H9 (cell line): ENCODE measurements around the gene HCFC2. TPM values are rescaled to one million over a fixed set of nuclear protein-coding genes. Genes with fewer than 3 reads are reported as not detected.

Experiments used
- DNase-seq: peaks from one replicate; pipeline ENCODE4 v3.0.0-alpha.2; 2017
- H2AFZ ChIP-seq: one replicate; pipeline ENCODE4 v1.6.1; 2013; ENCODE audit warnings: mild to moderate bottlenecking, low read length, control low read depth, moderate library complexity
- H2AK5ac ChIP-seq: 2 replicates; pipeline ENCODE4 v1.6.1; 2013; ENCODE audit warnings: low read length, control low read depth, mixed read lengths; ENCODE audit not compliant: insufficient read length
- H2BK120ac ChIP-seq: one replicate; pipeline ENCODE4 v1.6.1; 2013; ENCODE audit warnings: low read depth, mild to moderate bottlenecking, low read length, control low read depth, inconsistent platforms; ENCODE audit not compliant: poor library complexity, severe bottlenecking
- H2BK12ac ChIP-seq: 2 replicates; pipeline ENCODE4 v1.6.1; 2013; ENCODE audit warnings: low read length, control low read depth, mixed read lengths, low read depth; ENCODE audit not compliant: insufficient read length
- H2BK15ac ChIP-seq: 2 replicates; pipeline ENCODE4 v1.6.1; 2013; ENCODE audit warnings: low read depth, low read length, control low read depth
- H2BK20ac ChIP-seq: one replicate; pipeline ENCODE4 v1.6.1; 2013; ENCODE audit warnings: low read depth, mild to moderate bottlenecking, low read length, control low read depth, inconsistent platforms; ENCODE audit not compliant: poor library complexity, severe bottlenecking
- H2BK5ac ChIP-seq: 2 replicates; pipeline ENCODE4 v1.6.1; 2013; ENCODE audit warnings: low read length, control low read depth, mixed read lengths; ENCODE audit not compliant: insufficient read length
- H3K14ac ChIP-seq: 2 replicates; pipeline ENCODE4 v1.6.1; 2013; ENCODE audit warnings: low read length, control low read depth; ENCODE audit not compliant: insufficient read depth
- H3K18ac ChIP-seq: 2 replicates; pipeline ENCODE4 v1.6.1; 2013; ENCODE audit warnings: low read depth, mild to moderate bottlenecking, mixed read lengths, low read length, control low read depth; ENCODE audit not compliant: insufficient read length
- H3K23ac ChIP-seq: 2 replicates; pipeline ENCODE4 v1.6.1; 2013; ENCODE audit warnings: low read length, control low read depth, mixed read lengths, low read depth; ENCODE audit not compliant: insufficient read length
- H3K23me2 ChIP-seq: 2 replicates; pipeline ENCODE4 v1.6.1; 2013; ENCODE audit warnings: low read depth, mild to moderate bottlenecking, mixed read lengths, low read length, control low read depth; ENCODE audit not compliant: insufficient read length, poor library complexity, severe bottlenecking
- H3K27ac ChIP-seq: 2 replicates; pipeline ENCODE4 v1.5.1; 2013; ENCODE audit warnings: low read length, control low read depth, mixed read lengths, low read depth; ENCODE audit not compliant: insufficient read length
- H3K27me3 ChIP-seq: 2 replicates; pipeline ENCODE4 v1.6.1; 2013; ENCODE audit warnings: low read length, control low read depth, inconsistent platforms; ENCODE audit not compliant: insufficient read depth
- H3K4ac ChIP-seq: 2 replicates; pipeline ENCODE4 v1.6.1; 2013; ENCODE audit warnings: low read depth, mild to moderate bottlenecking, control low read depth, inconsistent platforms, low read length, moderate library complexity
- H3K4me1 ChIP-seq: 2 replicates; pipeline ENCODE4 v1.6.1; 2013; ENCODE audit warnings: low read length, control low read depth, inconsistent platforms; ENCODE audit not compliant: insufficient read depth
- H3K4me2 ChIP-seq: 2 replicates; pipeline ENCODE4 v1.6.1; 2013; ENCODE audit warnings: low read length, control low read depth, mixed read lengths; ENCODE audit not compliant: insufficient read length, insufficient read depth
- H3K56ac ChIP-seq: 2 replicates; pipeline ENCODE4 v1.6.1; 2013; ENCODE audit warnings: low read depth, mild to moderate bottlenecking, mixed read lengths, low read length, control low read depth; ENCODE audit not compliant: insufficient read length
- H3K79me1 ChIP-seq: 2 replicates; pipeline ENCODE4 v1.6.1; 2013; ENCODE audit warnings: low read depth, mild to moderate bottlenecking, moderate library complexity, low read length, control low read depth, inconsistent platforms; ENCODE audit not compliant: insufficient read depth, poor library complexity, severe bottlenecking
- H3K79me2 ChIP-seq: 2 replicates; pipeline ENCODE4 v1.6.1; 2013; ENCODE audit warnings: low read length, control low read depth, inconsistent platforms; ENCODE audit not compliant: insufficient read depth
- H3K9ac ChIP-seq: 2 replicates; pipeline ENCODE4 v1.6.1; 2013; ENCODE audit warnings: low read length, control low read depth, mixed read lengths; ENCODE audit not compliant: insufficient read length; ENCODE audit errors: extremely low read depth
- H3K9me3 ChIP-seq: one replicate; pipeline ENCODE4 v1.6.1; 2013; ENCODE audit warnings: low read depth, low read length, inconsistent platforms; ENCODE audit not compliant: control insufficient read depth
- H3T11ph ChIP-seq: one replicate; pipeline ENCODE4 v1.6.1; 2013; ENCODE audit warnings: mild to moderate bottlenecking, low read length, control low read depth, inconsistent platforms
- H4K20me1 ChIP-seq: one replicate; pipeline ENCODE4 v1.6.1; 2013; ENCODE audit not compliant: control insufficient read depth, insufficient read length, insufficient read depth
- H4K5ac ChIP-seq: 2 replicates; pipeline ENCODE4 v1.6.1; 2013; ENCODE audit warnings: low read depth, mild to moderate bottlenecking, mixed read lengths, low read length, control low read depth; ENCODE audit not compliant: insufficient read length
- H4K8ac ChIP-seq: replicated peaks from 2 replicates; pipeline ENCODE4 v1.6.1; 2013; ENCODE audit warnings: low read length, control low read depth, mixed read lengths, low read depth; ENCODE audit not compliant: insufficient read length
- H4K91ac ChIP-seq: 2 replicates; pipeline ENCODE4 v1.6.1; 2013; ENCODE audit warnings: low read depth, mild to moderate bottlenecking, moderate library complexity, mixed read lengths, low read length, control low read depth; ENCODE audit not compliant: insufficient read length
- H3K27ac Mint-ChIP-seq, 3 experiments: 2 replicates in 2 of 3; 3 replicates in 1 of 3; pipeline ENCODE4 v1.8.0; 2020 to 2021; ENCODE audit warnings: mixed read lengths in 3 of 3, mild to moderate bottlenecking in 1 of 3, moderate library complexity in 1 of 3
- H3K27me3 Mint-ChIP-seq: 2 replicates; pipeline ENCODE4 v1.8.0; 2021; ENCODE audit warnings: low read depth, mild to moderate bottlenecking, moderate library complexity, mixed read lengths
- H3K36me3 Mint-ChIP-seq, 3 experiments: 2 replicates in 2 of 3; 3 replicates in 1 of 3; pipeline ENCODE4 v1.8.0; 2020 to 2021; ENCODE audit warnings: low read depth in 3 of 3, mixed read lengths in 3 of 3; ENCODE audit not compliant: insufficient read depth in 1 of 3
- H3K4me1 Mint-ChIP-seq, 2 experiments: 2 replicates each; pipeline ENCODE4 v1.8.0; 2020; ENCODE audit warnings: mixed read lengths in 2 of 2
- H3K4me3 Mint-ChIP-seq, 2 experiments: 2 replicates in 1 of 2; 3 replicates in 1 of 2; pipeline ENCODE4 v1.8.0; 2020 to 2021; ENCODE audit warnings: mild to moderate bottlenecking in 2 of 2, mixed read lengths in 2 of 2, moderate library complexity in 1 of 2
- H3K9me3 Mint-ChIP-seq, 2 experiments: 2 replicates in 1 of 2; 3 replicates in 1 of 2; pipeline ENCODE4 v1.8.0; 2020; ENCODE audit warnings: mild to moderate bottlenecking in 2 of 2, mixed read lengths in 2 of 2, moderate library complexity in 1 of 2
- CTCF ChIP-seq: fragments of 200-600 bp; sonication (generic); conservative IDR thresholded peaks from 3 replicates; pipeline ENCODE4 v1.8.0; 2021; ENCODE audit warnings: antibody characterized with exemption, mild to moderate bottlenecking
- WGBS: extraction: QIAGEN DNeasy Blood & Tissue Kit; methylation state at CpG from one replicate; pipeline ENCODE4 v1.1.7; 2013; ENCODE audit warnings: missing lambda C conversion rate, low lambda C conversion rate, mixed read lengths; ENCODE audit not compliant: insufficient read length; ENCODE audit errors: extremely low coverage; 5-methylcytosine and 5-hydroxymethylcytosine counted together
- total RNA-seq: library from RNA; stranded (reverse); gene quantifications from 2 replicates; pipeline ENCODE4 v1.2.1, GENCODE V29; 2021

Gene HCFC2
- total RNA-seq, 1 experiment from 2014 or later = 1.9 TPM

DNA sequence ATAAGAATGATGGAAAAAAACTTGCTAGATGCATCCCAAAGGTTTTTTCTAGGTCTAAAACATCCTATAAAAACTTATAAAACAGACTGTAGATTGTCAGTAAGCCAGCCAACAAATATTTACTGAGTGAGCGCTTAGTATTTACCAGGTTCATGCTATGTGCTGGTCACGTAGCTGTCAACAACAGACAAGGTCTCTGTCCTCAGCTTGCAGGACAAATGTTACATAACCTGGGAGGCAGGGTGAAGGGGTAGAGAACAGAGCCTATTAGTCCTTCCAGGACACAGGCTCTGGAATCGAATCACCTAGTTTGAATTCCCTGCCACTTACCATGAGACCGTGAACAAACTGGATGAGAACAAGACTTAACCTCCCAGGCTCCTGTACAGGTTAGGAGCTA, 67.3 kb downstream of the HCFC2 start:
- peaks cover 4% of the 10 kb centered on the region for H3K79me1 ChIP-seq
- DNase-seq = no peak
- Mint-ChIP-seq H3K4me3 (no peak overlapping the region), H3K4me1 (peaks cover 16 to 27% of the 10 kb centered on the region in 2 experiments), H3K9me3 (no peaks in the 10 kb centered on the region), H3K36me3 (peaks cover 11 to 44% (median 39%) of the 10 kb centered on the region in 3 experiments; a peak in 6 of 7 replicates), H3K27ac (no peak overlapping the region), H3K27me3 (no peaks in the 10 kb centered on the region)
- no peak overlapping the region for H2AK5ac ChIP-seq
- no peak overlapping the region for H4K5ac ChIP-seq
- no peaks in the 10 kb centered on the region for H3K9me3 ChIP-seq
- no peak for TF ChIP-seq CTCF
- no peak overlapping the region for H3K9ac ChIP-seq
- H4K8ac ChIP-seq = no peak overlapping the region
- H3K27me3 ChIP-seq = no peaks in the 10 kb centered on the region
- H3K4me2 ChIP-seq = no peak overlapping the region
- H2BK15ac ChIP-seq = no peak overlapping the region
- H3K4ac ChIP-seq = no peak overlapping the region
- H2AFZ ChIP-seq = no peak overlapping the region
- H2BK20ac ChIP-seq = no peak overlapping the region
- H2BK12ac ChIP-seq = no peak overlapping the region
- no peaks in the 10 kb centered on the region for H4K20me1 ChIP-seq
- no peak overlapping the region for H2BK5ac ChIP-seq
- H3K14ac ChIP-seq = no peak overlapping the region
- H4K91ac ChIP-seq = no peak overlapping the region
- no peak overlapping the region for H3K56ac ChIP-seq
- WGBS = no CpG with 5 or more reads among the region's 4 CpGs
- no peak overlapping the region for H3T11ph ChIP-seq
- H3K23ac ChIP-seq = no peak overlapping the region
- H3K4me1 ChIP-seq = no peaks in the 10 kb centered on the region; the same call in 1 of the 2 replicates
- peaks cover 2% of the 10 kb centered on the region for H3K23me2 ChIP-seq
- H3K18ac ChIP-seq = no peak overlapping the region
- no peak overlapping the region for H2BK120ac ChIP-seq
- H3K27ac ChIP-seq = no peak overlapping the region
- peaks cover 9% of the 10 kb centered on the region; the same call in 1 of the 2 replicates for H3K79me2 ChIP-seq
